Measurements from ENCODE around the gene ZNF460.

DNA sequence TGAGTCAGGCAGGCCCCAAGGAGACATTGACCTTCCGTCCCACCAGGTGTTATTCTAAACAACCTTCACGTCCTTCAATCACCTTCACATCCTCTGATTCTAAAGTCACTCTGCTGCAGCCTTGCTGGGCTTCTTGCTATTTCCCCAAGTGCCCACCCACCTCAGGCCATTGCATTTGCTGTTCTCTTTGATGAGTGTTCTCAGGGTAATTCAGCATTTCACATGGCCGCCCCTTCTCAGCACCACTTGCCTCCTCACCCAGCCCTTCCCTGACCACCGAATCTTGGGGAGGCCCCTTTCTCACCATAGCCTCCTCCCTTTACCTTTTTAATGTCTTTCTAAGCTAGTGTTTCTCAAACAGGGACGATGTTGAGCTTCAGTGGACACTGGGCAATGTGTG is 35.2 kb upstream of the ZNF460 start:
- no peak for TF ChIP-seq FOXP4 (CRISPR knock-in tag; IDR thresholded peaks at IDR 0.05)
- TF ChIP-seq, protein P1, sequence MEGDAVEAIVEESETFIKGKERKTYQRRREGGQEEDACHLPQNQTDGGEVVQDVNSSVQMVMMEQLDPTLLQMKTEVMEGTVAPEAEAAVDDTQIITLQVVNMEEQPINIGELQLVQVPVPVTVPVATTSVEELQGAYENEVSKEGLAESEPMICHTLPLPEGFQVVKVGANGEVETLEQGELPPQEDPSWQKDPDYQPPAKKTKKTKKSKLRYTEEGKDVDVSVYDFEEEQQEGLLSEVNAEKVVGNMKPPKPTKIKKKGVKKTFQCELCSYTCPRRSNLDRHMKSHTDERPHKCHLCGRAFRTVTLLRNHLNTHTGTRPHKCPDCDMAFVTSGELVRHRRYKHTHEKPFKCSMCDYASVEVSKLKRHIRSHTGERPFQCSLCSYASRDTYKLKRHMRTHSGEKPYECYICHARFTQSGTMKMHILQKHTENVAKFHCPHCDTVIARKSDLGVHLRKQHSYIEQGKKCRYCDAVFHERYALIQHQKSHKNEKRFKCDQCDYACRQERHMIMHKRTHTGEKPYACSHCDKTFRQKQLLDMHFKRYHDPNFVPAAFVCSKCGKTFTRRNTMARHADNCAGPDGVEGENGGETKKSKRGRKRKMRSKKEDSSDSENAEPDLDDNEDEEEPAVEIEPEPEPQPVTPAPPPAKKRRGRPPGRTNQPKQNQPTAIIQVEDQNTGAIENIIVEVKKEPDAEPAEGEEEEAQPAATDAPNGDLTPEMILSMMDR (IDR thresholded peaks at IDR 0.05) = no peak
- TF ChIP-seq CREB1 (CRISPR knock-in tag; IDR thresholded peaks at IDR 0.05) = no peak
- TF ChIP-seq, protein P2, sequence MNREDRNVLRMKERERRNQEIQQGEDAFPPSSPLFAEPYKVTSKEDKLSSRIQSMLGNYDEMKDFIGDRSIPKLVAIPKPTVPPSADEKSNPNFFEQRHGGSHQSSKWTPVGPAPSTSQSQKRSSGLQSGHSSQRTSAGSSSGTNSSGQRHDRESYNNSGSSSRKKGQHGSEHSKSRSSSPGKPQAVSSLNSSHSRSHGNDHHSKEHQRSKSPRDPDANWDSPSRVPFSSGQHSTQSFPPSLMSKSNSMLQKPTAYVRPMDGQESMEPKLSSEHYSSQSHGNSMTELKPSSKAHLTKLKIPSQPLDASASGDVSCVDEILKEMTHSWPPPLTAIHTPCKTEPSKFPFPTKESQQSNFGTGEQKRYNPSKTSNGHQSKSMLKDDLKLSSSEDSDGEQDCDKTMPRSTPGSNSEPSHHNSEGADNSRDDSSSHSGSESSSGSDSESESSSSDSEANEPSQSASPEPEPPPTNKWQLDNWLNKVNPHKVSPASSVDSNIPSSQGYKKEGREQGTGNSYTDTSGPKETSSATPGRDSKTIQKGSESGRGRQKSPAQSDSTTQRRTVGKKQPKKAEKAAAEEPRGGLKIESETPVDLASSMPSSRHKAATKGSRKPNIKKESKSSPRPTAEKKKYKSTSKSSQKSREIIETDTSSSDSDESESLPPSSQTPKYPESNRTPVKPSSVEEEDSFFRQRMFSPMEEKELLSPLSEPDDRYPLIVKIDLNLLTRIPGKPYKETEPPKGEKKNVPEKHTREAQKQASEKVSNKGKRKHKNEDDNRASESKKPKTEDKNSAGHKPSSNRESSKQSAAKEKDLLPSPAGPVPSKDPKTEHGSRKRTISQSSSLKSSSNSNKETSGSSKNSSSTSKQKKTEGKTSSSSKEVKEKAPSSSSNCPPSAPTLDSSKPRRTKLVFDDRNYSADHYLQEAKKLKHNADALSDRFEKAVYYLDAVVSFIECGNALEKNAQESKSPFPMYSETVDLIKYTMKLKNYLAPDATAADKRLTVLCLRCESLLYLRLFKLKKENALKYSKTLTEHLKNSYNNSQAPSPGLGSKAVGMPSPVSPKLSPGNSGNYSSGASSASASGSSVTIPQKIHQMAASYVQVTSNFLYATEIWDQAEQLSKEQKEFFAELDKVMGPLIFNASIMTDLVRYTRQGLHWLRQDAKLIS (CRISPR knock-in tag; IDR thresholded peaks at IDR 0.05; ENCODE audit: borderline replicate concordance) = no peak
- TF ChIP-seq, protein P3, sequence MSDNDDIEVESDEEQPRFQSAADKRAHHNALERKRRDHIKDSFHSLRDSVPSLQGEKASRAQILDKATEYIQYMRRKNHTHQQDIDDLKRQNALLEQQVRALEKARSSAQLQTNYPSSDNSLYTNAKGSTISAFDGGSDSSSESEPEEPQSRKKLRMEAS (CRISPR knock-in tag; IDR thresholded peaks at IDR 0.05) = no peak
- TF ChIP-seq ZNF232 (CRISPR knock-in tag; IDR thresholded peaks at IDR 0.05) = no peak
- TF ChIP-seq, protein P4, sequence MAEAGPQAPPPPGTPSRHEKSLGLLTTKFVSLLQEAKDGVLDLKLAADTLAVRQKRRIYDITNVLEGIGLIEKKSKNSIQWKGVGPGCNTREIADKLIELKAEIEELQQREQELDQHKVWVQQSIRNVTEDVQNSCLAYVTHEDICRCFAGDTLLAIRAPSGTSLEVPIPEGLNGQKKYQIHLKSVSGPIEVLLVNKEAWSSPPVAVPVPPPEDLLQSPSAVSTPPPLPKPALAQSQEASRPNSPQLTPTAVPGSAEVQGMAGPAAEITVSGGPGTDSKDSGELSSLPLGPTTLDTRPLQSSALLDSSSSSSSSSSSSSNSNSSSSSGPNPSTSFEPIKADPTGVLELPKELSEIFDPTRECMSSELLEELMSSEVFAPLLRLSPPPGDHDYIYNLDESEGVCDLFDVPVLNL (CRISPR knock-in tag; IDR thresholded peaks at IDR 0.05; ENCODE audit: borderline replicate concordance, low read depth) = no peak

Data from WTC11 (cell line).